Mesodermal cell (in vitro differentiated cells): ENCODE results near the gene ZCCHC7.
"Not testable (repeated sequence)": the region's sequence is repeated elsewhere in the genome, so short reads cannot be mapped to it uniquely, and the experiment has no call there.

Experiments used
- H3K27ac ChIP-seq: 2 replicates; pipeline ENCODE4 v1.7.0; 2013; ENCODE audit warnings: mild to moderate bottlenecking, low read depth, low read length, moderate library complexity; ENCODE audit not compliant: severe bottlenecking
- H3K36me3 ChIP-seq: 2 replicates; pipeline ENCODE4 v1.7.1; 2013; ENCODE audit warnings: mild to moderate bottlenecking, low read length, moderate library complexity; ENCODE audit not compliant: control insufficient read depth, insufficient read depth
- H3K4me1 ChIP-seq: one replicate; pipeline ENCODE4 v1.7.1; 2013; ENCODE audit warnings: mild to moderate bottlenecking, low read length; ENCODE audit not compliant: insufficient read depth, control insufficient read depth, poor library complexity, severe bottlenecking
- H3K4me3 ChIP-seq: 2 replicates; pipeline ENCODE4 v1.7.0; 2013; ENCODE audit warnings: low read length, control low read depth, mild to moderate bottlenecking; ENCODE audit not compliant: insufficient read depth, poor library complexity, severe bottlenecking; ENCODE audit errors: extremely low read depth
- H3K9me3 ChIP-seq: 2 replicates; pipeline ENCODE4 v1.7.1; 2013; ENCODE audit warnings: mild to moderate bottlenecking, low read length, moderate library complexity; ENCODE audit not compliant: control insufficient read depth
- WGBS, 2 experiments: methylation state at CpG; one replicate each; pipeline ENCODE4 v1.1.5; 2013; ENCODE audit warnings: missing lambda C conversion rate in 2 of 2; ENCODE audit not compliant: insufficient coverage in 2 of 2; 5-methylcytosine and 5-hydroxymethylcytosine counted together

ZCCHC7 gene

GRCh38 chr9:37295178-37295577 is 174.8 kb downstream of the ZCCHC7 start:
- Histone ChIP-seq H3K9me3 (no peaks in the 10 kb centered on the region), H3K27ac (no peak overlapping the region), H3K36me3 (no peaks in the 10 kb centered on the region), H3K4me3 (no peak overlapping the region), H3K4me1 (peaks cover 6% of the 10 kb centered on the region)
- 92 to 100% methylated on average over 1 of the region's 1 CpG for WGBS, 2 experiments

- Histone ChIP-seq H3K27ac (no peak overlapping the region), H3K9me3 (no peaks in the 10 kb centered on the region), H3K4me1 (peaks cover 10% of the 10 kb centered on the region), H3K4me3 (no peak overlapping the region), H3K36me3 (no peaks in the 10 kb centered on the region)
Observed at GRCh38 chr9:37295796-37296195, 175.4 kb downstream of the ZCCHC7 start.

- no peak overlapping the region for H3K27ac ChIP-seq
- H3K4me1 ChIP-seq, result peaks cover 10% of the 10 kb centered on the region
- no peaks in the 10 kb centered on the region for H3K36me3 ChIP-seq
- no peaks in the 10 kb centered on the region for H3K9me3 ChIP-seq
- WGBS, 2 experiments, result 64 to 100% methylated on average over 1 to 2 of the region's 3 CpGs
- no peak overlapping the region for H3K4me3 ChIP-seq
Observed at GRCh38 chr9:37297592-37297991, 177.2 kb downstream of the ZCCHC7 start.

- Histone ChIP-seq H3K9me3 (no peaks in the 10 kb centered on the region), H3K4me1 (peaks cover 7% of the 10 kb centered on the region)
Observed at GRCh38 chr9:37300620-37301019, 180.2 kb downstream of the ZCCHC7 start.

GRCh38 chr9:37301042-37301853 is 180.9 kb downstream of the ZCCHC7 start:
- Histone ChIP-seq H3K9me3 (no peaks in the 10 kb centered on the region), H3K4me1 (peaks cover 7% of the 10 kb centered on the region), H3K4me3 (no peak overlapping the region), H3K36me3 (peaks cover 4% of the 10 kb centered on the region), H3K27ac (no peak overlapping the region)
- 100% methylated on average over 2 of the region's 2 CpGs; no CpG with 5 or more reads in 1 of the 2 experiments for WGBS, 2 experiments

More at GRCh38 chr9:37300620-37301019, 180.2 kb downstream of the ZCCHC7 start:
- WGBS, 2 experiments, result no CpG with 5 or more reads among the region's 1 CpG
- no peak overlapping the region for H3K27ac ChIP-seq
- H3K36me3 ChIP-seq, result peaks cover 3% of the 10 kb centered on the region
- no peak overlapping the region for H3K4me3 ChIP-seq

GRCh38 chr9:37301854-37302172 is 181.4 kb downstream of the ZCCHC7 start:
- 80% methylated on average over 1 of the region's 1 CpG; no CpG with 5 or more reads in 1 of the 2 experiments for WGBS, 2 experiments
- Histone ChIP-seq H3K27ac (no peak overlapping the region), H3K9me3 (no peaks in the 10 kb centered on the region), H3K4me3 (no peak overlapping the region), H3K36me3 (peaks cover 4% of the 10 kb centered on the region), H3K4me1 (peaks cover 7% of the 10 kb centered on the region)

GRCh38 chr9:37302277-37302676 is 181.9 kb downstream of the ZCCHC7 start:
- Histone ChIP-seq H3K36me3 (peaks cover 4% of the 10 kb centered on the region), H3K4me3 (no peak overlapping the region), H3K27ac (no peak overlapping the region), H3K4me1 (peaks cover 7% of the 10 kb centered on the region), H3K9me3 (no peaks in the 10 kb centered on the region)
- WGBS, 2 experiments, result 91 to 100% methylated on average over 1 of the region's 3 CpGs

GRCh38 chr9:37303272-37303671 is 182.9 kb downstream of the ZCCHC7 start:
- H3K27ac ChIP-seq, H3K9me3 ChIP-seq, H3K4me3 ChIP-seq, H3K36me3 ChIP-seq, H3K4me1 ChIP-seq: not testable (repeated sequence)
- 95 to 100% methylated on average over 6 to 9 of the region's 11 CpGs for whole genome bisulfite sequencing, 2 experiments

GRCh38 chr9:37309136-37309535 is 188.8 kb downstream of the ZCCHC7 start:
- H3K36me3 ChIP-seq, result peaks cover 4% of the 10 kb centered on the region
- no peaks in the 10 kb centered on the region for H3K4me1 ChIP-seq
- H3K27ac ChIP-seq, result no peak overlapping the region
- no peaks in the 10 kb centered on the region for H3K9me3 ChIP-seq
- no peak overlapping the region for H3K4me3 ChIP-seq
- WGBS, 2 experiments, result 83 to 97% methylated on average over 2 to 3 of the region's 3 CpGs

GRCh38 chr9:37311938-37312708 is 191.7 kb downstream of the ZCCHC7 start:
- no peak overlapping the region for H3K27ac ChIP-seq
- WGBS, 2 experiments, result 83 to 100% methylated on average over 1 of the region's 3 CpGs
- H3K9me3 ChIP-seq, result no peaks in the 10 kb centered on the region

GRCh38 chr9:37324261-37324683 is 203.9 kb downstream of the ZCCHC7 start:
- Histone ChIP-seq H3K4me1 (peaks cover 4% of the 10 kb centered on the region), H3K4me3 (no peak overlapping the region), H3K9me3 (no peaks in the 10 kb centered on the region), H3K36me3 (no peaks in the 10 kb centered on the region), H3K27ac (peak overlapping the region; percentile 60)
- 72 to 82% methylated on average over 6 of the region's 7 CpGs for WGBS, 2 experiments

More at GRCh38 chr9:37311938-37312708, 191.7 kb downstream of the ZCCHC7 start:
- H3K4me1 ChIP-seq, result no peaks in the 10 kb centered on the region
- H3K36me3 ChIP-seq, result no peaks in the 10 kb centered on the region
- H3K4me3 ChIP-seq, result no peak overlapping the region
